Activated CD8-positive, alpha-beta memory T cell treated with anti-CD3 and anti-CD28 coated beads, Interleukin-2, amount 10 ng/mL, durations not matched to agents 7 days and 5 days (primary cell): ENCODE results near the gene E2F2. TPM values are rescaled to one million over a fixed set of nuclear protein-coding genes. Genes with fewer than 3 reads are reported as not detected.

Source experiments
- ATAC-seq: fragments of 150-1000 bp; cut with Tn5 transposase; one replicate; pipeline ENCODE4 v1.10.0; 2021; ENCODE audit warnings: moderate library complexity
- CTCF ChIA-PET: fragments of 350-600 bp; sonication (Branson Sonifier 250); formaldehyde crosslinking; loops from one replicate; lab custom pipeline; 2021; ENCODE audit warnings: antibody characterized with exemption; lab: Charles Lee
- DNase-seq: peaks from one replicate; pipeline ENCODE4 v3.0.0-alpha.2; 2020
- H3K27ac Mint-ChIP-seq: one replicate; pipeline ENCODE4 v1.8.0; 2021; ENCODE audit warnings: mild to moderate bottlenecking, mixed read lengths
- H3K27me3 Mint-ChIP-seq: one replicate; pipeline ENCODE4 v1.8.0; 2021; ENCODE audit warnings: mixed read lengths
- H3K36me3 Mint-ChIP-seq: one replicate; pipeline ENCODE4 v1.8.0; 2021; ENCODE audit warnings: mild to moderate bottlenecking, mixed read lengths
- H3K4me1 Mint-ChIP-seq: one replicate; pipeline ENCODE4 v1.8.0; 2021; ENCODE audit warnings: mixed read lengths
- H3K4me3 Mint-ChIP-seq: one replicate; pipeline ENCODE4 v1.8.0; 2021; ENCODE audit warnings: mild to moderate bottlenecking, moderate library complexity, mixed read lengths
- H3K9me3 Mint-ChIP-seq: one replicate; pipeline ENCODE4 v1.8.0; 2022; ENCODE audit warnings: low read depth, mixed read lengths
- total RNA-seq, 2 experiments: library from RNA; stranded (reverse); gene quantifications; one replicate each; pipeline ENCODE4 v1.2.3, GENCODE V29; 2021

The E2F2 gene
- total RNA-seq, 2 experiments from 2014 or later: 77.4 to 103 TPM

DNA sequence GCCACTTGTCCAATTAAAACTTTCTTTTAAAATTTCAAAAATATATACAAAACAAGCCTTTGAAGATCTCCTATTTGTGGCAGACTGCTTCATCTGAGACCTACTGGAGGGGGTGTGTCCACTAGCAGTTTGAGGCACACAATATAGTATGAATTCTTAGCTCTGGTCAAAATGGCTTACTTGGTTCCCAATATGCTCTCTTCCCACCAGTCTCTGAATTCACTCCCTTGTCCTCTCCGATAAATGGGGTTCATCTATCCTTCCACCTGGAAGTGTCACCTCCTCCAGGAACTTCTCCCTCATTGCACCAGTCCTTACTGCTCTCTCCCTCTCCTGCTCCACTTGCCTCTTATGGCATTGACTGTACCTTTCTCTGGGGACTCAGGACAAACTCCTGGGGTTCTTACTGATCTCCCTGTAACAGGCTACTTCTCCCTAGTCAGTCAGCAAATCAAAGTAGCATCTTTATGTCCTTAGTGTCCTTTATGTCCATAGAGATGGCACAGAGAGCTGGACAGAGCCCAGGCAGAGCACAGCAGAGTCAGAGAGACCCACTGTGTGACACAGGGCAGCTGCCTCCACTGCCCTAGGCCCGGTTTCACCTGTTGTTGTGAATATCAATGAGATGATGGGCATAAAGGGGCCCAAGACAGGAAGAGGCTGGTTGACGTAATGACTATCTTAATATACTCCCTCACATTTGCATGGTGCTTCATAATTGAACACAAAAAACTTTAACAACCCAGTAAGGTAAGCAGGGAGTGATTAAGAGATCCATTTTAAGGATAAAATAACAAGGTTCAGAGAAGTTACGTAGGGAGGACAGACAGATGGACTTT lies 50.6 kb downstream of the E2F2 start:
- Mint-ChIP-seq H3K4me3 (no peak overlapping the region), H3K36me3 (no peaks in the 10 kb centered on the region), H3K9me3 (no peaks in the 10 kb centered on the region), H3K27me3 (peaks cover 50% of the 10 kb centered on the region), H3K27ac (no peak overlapping the region), H3K4me1 (peaks cover 15% of the 10 kb centered on the region)
- no peak for DNase-seq
- CTCF ChIA-PET: interaction anchor here (1.0 to 2.3 kb wide), 2 partner anchors 17 to 20 kb away, joined by 3 to 8 read pairs; no protein-coding TSS in a partner anchor
- no peak for ATAC-seq

DNA sequence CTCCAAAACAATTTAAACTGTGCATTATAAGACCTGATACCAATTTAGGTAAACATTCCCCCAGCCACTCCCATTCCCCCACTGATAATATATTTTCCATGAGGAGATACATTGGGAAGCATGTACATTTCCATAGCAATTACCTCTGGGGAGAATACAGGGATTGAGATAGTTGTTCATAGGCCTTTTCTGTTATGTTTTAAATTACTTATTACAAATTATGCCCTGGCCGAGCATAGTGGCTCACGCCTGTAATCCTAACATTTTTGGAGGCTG lies 51.4 kb downstream of the E2F2 start:
- ATAC-seq (no peak), DNase-seq (no peak)
- CTCF ChIA-PET: no interaction called here
- H3K36me3 Mint-ChIP-seq: no peaks in the 10 kb centered on the region
- peaks cover 42% of the 10 kb centered on the region for H3K27me3 Mint-ChIP-seq
- H3K4me1 Mint-ChIP-seq: peaks cover 11% of the 10 kb centered on the region
- no peaks in the 10 kb centered on the region for H3K9me3 Mint-ChIP-seq
- H3K4me3 Mint-ChIP-seq: no peak overlapping the region
- H3K27ac Mint-ChIP-seq: no peak overlapping the region

DNA sequence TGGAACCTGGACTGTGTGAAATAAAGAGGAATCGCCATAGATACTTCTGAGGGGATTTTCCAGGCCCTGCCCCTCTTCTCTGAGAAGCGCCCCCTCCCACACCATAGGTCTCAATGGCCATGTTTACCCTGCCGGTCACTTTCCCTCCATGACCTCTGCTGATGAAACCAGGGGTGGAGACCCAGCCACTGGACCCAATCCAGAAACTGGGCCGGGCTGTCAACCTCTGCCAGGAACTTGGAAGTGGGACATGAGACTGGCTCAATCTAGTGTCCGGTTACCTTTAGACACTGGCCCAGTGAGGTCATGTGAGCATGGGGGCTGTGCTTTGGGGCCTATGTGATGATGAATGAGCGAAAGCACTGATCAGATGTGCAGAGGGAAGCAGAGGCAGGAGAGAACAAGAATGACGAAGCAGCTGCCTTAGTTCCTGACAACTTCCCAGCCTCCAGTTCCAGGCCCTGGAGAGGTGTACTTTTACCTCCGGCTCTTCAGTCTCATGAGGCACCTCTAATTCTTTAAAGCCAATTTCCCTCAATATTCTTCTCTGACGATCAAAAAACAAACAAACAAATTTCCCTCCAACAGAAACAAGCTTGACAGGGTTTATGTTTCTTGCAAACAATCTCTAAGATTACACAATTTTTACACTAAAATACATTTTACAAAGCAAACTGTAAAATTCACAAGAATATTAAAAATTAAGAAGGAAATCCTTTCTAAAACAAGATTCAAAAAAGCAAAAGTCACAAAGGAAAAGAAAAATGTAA lies 52.0 kb downstream of the E2F2 start:
- Mint-ChIP-seq H3K27me3 (peaks cover 39% of the 10 kb centered on the region), H3K4me3 (no peak overlapping the region), H3K9me3 (no peaks in the 10 kb centered on the region), H3K27ac (no peak overlapping the region), H3K4me1 (peaks cover 11% of the 10 kb centered on the region), H3K36me3 (no peaks in the 10 kb centered on the region)
- no peak for DNase-seq
- CTCF ChIA-PET: no interaction called here
- ATAC-seq: no peak

DNA sequence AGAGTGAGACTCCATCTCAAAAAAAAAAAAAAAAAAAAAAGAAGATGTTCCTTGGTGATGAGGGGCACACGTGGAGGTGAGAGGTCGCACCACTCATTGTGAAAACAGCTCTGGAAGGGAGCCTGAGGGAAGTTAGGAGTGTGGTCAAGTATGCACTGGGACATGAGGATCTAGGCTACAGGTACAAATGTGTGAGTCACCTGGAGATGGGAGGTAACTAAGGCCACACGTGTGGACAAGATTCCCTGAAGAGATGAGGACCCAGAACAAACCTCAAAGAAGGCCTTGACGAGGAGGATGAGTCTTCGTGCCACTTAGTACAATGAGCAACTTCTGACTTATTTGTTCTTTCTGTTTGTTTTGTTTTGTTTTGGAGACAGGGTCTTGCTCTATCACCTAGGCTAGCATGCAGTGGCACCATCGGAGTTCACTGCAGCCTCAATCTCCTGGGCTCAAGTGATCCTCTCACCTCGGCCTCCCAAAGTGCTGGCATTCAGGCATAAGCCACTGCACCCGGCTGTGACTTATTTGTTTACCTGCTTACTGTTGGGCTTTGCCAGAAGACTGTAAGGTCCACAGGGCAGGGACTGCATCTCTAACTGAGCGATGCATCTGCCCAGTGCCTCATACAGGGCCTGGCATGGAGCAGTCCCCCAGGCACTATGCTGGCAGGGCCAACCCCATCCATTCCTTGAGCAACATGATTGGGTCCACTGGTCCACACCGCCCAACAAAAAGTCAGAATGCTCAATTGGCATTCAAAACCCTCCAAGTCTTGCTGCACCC lies 53.5 kb downstream of the E2F2 start:
- Mint-ChIP-seq H3K27me3 (peaks cover 28% of the 10 kb centered on the region), H3K36me3 (no peaks in the 10 kb centered on the region), H3K27ac (no peak overlapping the region), H3K9me3 (no peaks in the 10 kb centered on the region), H3K4me3 (no peak overlapping the region), H3K4me1 (peaks cover 4% of the 10 kb centered on the region)
- no peak for DNase-seq
- CTCF ChIA-PET: no interaction called here
- ATAC-seq: no peak

DNA sequence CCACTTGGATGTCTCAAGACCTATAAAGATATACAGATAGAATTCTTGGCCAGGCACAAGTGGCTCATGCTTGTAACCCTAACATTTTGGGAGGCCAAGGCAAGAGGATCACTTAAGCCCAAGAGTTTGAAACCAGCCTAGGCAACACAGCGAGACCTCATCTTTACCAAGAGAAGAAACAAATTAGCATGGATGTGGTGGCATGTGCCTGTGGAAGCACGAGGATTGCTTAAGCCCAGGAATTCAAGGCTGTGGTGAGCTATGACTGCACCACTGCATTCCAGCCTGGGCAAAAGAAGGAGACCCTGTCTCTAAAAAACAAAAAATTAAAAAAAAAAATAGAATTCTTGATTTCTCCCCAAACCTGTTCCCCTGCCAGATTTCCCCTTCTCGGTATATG lies 55.4 kb downstream of the E2F2 start:
- Mint-ChIP-seq H3K4me3 (no peak overlapping the region), H3K27me3 (peaks cover 9% of the 10 kb centered on the region), H3K27ac (no peak overlapping the region), H3K9me3 (no peaks in the 10 kb centered on the region), H3K4me1 (no peaks in the 10 kb centered on the region), H3K36me3 (no peaks in the 10 kb centered on the region)
- CTCF ChIA-PET: no interaction called here
- no peak for ATAC-seq
- no peak for DNase-seq

DNA sequence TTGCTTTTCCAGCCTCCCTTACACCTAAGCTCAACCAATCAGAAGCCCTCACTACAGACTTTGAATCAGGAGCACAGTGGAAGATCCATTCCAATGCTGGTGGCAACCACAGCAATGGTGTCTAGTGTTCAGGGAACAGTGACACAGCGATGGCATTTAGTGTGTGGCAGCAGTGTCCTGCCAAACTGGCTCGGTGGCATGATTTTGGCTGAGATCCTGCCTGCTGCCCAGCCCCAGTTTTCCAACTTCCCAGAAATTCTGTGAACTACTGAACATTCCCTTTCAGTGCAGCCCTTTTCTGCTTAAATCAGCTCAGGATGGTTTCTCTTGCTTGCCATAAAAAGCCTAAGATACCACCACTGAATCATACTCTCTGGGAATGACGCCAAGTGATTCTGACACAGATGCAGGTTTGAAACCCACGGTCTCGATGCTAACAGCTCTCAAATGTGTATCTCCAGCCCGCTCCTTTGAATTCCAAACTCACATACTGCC lies 55.9 kb downstream of the E2F2 start:
- ATAC-seq (no peak), DNase-seq (no peak)
- CTCF ChIA-PET: no interaction called here
- Mint-ChIP-seq H3K36me3 (no peaks in the 10 kb centered on the region), H3K27me3 (peaks cover 4% of the 10 kb centered on the region), H3K4me1 (no peaks in the 10 kb centered on the region), H3K9me3 (no peaks in the 10 kb centered on the region), H3K4me3 (no peak overlapping the region), H3K27ac (no peak overlapping the region)

DNA sequence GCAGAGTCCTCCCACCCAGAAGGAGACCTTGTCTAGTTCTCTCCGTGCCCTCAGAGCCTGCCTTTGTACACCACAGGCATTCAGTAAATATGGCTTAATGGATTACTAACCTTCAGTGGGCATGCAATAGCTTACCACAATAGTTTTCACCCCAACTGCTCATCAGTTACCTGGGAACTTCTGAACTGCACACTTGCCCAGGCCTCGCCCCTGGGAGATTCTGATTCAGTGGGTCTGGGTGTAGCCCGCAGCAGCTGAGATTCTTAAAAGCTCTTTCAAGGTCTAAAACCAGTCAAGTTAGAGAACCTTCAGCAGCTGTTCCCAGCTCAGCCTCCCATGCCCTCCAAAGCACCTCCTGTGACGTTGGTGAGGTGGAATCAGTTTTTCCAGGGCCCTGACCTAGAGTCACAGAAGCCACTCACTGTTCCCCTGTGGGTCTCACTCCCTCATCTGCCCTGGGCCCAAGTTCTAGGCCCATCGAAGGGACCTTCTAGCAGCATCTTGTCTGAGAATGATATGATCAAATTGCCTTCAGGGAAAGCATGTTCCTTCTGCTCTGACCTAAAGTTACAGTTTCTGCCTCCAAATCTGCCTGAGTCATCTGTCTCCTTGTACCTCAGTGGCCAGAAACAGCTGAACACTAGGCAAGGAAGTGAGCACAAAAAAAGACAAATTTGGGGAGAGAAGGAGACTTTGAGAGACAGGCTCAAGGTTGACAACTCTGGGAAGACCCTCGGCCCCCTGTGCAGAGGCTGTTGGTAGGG lies 57.8 kb downstream of the E2F2 start:
- no peaks in the 10 kb centered on the region for H3K36me3 Mint-ChIP-seq
- DNase-seq (no peak), ATAC-seq (no peak)
- no peak overlapping the region for H3K4me3 Mint-ChIP-seq
- H3K27ac Mint-ChIP-seq: no peak overlapping the region
- no peaks in the 10 kb centered on the region for H3K4me1 Mint-ChIP-seq
- CTCF ChIA-PET: interaction anchor here (1.5 kb wide), 1 partner anchor 24 kb away, joined by 4 read pairs; no protein-coding TSS in a partner anchor
- H3K27me3 Mint-ChIP-seq: peaks cover 4% of the 10 kb centered on the region
- H3K9me3 Mint-ChIP-seq: no peaks in the 10 kb centered on the region

DNA sequence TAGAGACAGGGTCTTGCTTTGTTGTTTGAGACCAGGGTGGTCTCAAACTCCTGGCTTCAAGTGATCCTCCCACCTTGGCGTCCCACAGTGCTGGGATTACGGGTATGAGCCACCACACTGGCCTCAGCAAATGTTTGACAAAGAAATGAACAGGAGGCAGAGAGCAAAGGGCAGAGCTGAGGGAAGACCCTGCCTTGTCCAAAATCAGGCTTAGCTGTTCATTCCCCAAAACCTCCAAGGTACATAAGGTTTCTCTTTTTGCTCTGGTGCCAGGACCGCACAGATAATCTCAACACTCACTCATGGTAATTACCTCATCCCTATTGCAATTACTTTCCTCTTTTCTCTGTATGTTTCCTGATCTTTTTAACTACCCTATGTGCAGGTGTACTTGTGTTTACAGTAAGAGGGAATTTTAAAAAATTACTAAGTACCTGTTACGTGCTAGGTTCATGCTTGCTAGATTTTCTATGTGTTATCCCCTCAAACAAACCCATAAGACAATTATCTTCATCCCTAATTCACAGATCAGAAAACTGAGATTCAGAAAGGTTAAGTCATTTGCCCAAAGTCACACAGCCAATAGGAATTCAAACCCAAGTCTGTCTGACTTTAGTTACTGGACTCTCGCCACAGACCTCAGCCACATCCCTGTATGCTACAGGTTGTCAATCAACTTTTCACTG lies 58.5 kb downstream of the E2F2 start:
- H3K9me3 Mint-ChIP-seq: no peaks in the 10 kb centered on the region
- no peaks in the 10 kb centered on the region for H3K4me1 Mint-ChIP-seq
- peaks cover 4% of the 10 kb centered on the region for H3K27me3 Mint-ChIP-seq
- no peaks in the 10 kb centered on the region for H3K36me3 Mint-ChIP-seq
- ATAC-seq (no peak), DNase-seq (no peak)
- CTCF ChIA-PET: interaction anchor here (1.5 kb wide), 1 partner anchor 25 kb away, joined by 4 read pairs; no protein-coding TSS in a partner anchor
- no peak overlapping the region for H3K27ac Mint-ChIP-seq
- no peak overlapping the region for H3K4me3 Mint-ChIP-seq

DNA sequence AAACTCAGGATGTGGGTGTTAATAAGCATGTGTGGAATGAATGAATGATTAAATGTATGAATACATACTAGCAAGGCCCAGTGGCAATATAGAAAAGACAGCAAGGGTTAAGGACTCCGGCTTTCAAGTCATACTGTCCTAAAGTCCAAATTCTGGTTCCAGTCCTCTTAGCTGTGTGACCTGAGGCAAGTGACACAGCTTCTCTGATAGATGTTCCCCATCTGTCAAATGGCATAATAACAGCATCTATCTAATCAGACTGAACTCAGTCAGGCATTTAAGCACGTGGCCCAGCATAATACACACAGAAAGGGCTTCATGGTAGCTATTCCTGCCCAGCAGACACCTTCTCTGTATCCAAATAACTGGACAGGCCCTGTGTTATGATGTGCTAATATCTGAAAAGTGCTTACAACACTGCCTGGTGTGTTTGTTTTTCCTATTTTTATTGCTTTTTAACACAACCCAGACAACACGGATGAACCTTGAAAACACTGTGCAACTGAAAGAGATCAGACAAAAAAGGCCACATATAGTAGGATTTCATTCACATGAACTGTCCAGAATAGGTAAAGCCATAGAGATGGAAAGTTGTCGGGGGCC lies 59.5 kb downstream of the E2F2 start:
- Mint-ChIP-seq H3K4me3 (no peak overlapping the region), H3K27ac (no peak overlapping the region), H3K36me3 (no peaks in the 10 kb centered on the region), H3K9me3 (no peaks in the 10 kb centered on the region), H3K4me1 (no peaks in the 10 kb centered on the region), H3K27me3 (peaks cover 3% of the 10 kb centered on the region)
- ATAC-seq (no peak), DNase-seq (no peak)
- CTCF ChIA-PET: interaction anchor here (0.6 kb wide), 1 partner anchor 46 kb away, joined by 3 read pairs; no protein-coding TSS in a partner anchor

DNA sequence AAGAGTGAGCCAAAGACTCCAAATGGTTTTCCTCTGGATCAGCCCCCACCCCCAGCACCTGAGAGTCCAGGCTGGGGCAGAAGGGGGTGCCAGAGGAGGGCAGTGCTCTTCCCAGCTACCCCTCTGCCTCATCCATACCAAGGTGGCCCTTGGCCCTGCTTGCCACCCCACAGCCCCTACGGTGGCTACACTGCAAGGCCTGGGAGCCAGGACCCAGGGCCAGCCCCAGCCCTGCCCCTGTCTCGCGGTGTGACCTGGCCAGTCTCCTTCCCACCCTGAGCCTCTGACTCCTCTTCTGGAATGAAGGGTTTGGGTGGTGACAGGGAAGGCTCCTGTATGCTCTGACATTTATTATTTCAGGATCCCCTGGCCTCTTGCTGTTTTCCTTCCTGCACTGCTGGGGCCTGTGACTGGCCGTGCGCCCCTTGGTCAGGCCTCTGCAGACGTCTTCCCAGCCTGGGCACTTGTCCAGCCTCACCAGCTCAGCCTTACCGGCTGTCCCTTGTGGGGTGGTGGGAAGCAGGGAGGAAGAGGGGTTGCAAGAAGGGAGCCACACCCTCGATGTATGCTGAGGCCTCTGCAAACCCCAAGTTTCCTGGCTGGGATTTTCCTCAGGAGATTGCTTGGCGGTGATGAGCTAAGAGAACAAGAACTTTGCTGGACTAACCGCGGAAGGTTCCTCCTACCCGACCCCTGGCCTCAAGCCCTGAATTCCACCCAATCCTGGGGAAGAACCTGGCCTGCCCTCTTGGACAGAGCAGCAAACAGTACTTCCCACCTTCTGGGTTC lies 60.6 kb downstream of the E2F2 start:
- no peak overlapping the region for H3K4me3 Mint-ChIP-seq

DNA sequence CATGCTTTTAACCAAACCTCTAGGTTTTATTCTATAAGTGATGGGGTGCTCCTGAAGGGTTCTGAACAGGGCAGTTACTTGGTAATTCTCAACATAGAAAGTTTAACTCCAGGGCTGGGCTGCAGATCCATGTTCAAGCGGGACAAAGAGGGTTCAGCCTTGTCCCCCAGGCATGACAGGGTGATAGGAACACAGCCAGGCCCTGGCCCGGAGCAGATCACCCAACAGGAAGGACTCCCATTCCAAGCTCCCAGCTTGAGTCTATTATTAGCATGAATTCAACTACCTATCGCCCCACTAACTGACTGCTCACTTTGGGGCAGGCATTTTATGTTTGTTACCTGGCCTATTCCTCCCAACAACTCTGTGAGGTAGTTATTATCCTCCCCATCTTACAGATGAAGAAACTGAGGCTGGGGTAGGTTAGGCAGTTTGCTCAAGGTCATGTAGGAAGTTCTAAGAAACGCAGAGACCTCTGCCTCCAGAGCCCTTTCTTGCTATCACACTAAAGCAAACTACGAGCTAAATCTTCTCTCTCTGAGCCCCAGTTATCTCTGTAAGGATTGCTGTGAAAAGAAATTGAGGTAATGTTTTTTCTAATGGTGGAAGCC lies 61.6 kb downstream of the E2F2 start:
- CTCF ChIA-PET: interaction anchor here (0.9 kb wide), 1 partner anchor 61 kb away, joined by 3 read pairs; the partner anchor contains the start of gene E2F2
- Mint-ChIP-seq H3K4me3 (no peak overlapping the region), H3K9me3 (no peaks in the 10 kb centered on the region), H3K27ac (no peak overlapping the region), H3K27me3 (no peaks in the 10 kb centered on the region), H3K36me3 (no peaks in the 10 kb centered on the region), H3K4me1 (no peaks in the 10 kb centered on the region)
- no peak for ATAC-seq
- DNase-seq: no peak

More for the DNA sequence above, 60.6 kb downstream of the E2F2 start:
- CTCF ChIA-PET: interaction anchor here (0.9 kb wide), 1 partner anchor 60 kb away, joined by 3 read pairs; the partner anchor contains the start of gene E2F2
- DNase-seq: no peak
- Mint-ChIP-seq H3K9me3 (no peaks in the 10 kb centered on the region), H3K36me3 (no peaks in the 10 kb centered on the region), H3K4me1 (no peaks in the 10 kb centered on the region), H3K27ac (no peak overlapping the region), H3K27me3 (no peaks in the 10 kb centered on the region)
- no peak for ATAC-seq
